ENCODE measurements around the gene ERP29.

ERP29 gene

GRCh38 chr12:112012775-112013600 lies at the start of gene ERP29, which contains the start of gene TMEM116:
ERP29 (plus strand) TSS chr12:112013426; CDS start chr12:112013466, 40 bp downstream.
TMEM116 (minus strand) TSS chr12:112013165; CDS start chr12:112005270, 7,895 bp downstream.
- peak; percentile 59 for TF ChIP-seq CTCF (IDR thresholded peaks at IDR 0.05; ENCODE audit: control insufficient read depth, insufficient read depth, low read depth, low read length, missing control alignments)
- H3K4me3 ChIP-seq (ENCODE audit: control insufficient read depth, low read depth, low read length) = peak within 1 kb of the TSS; percentile 96
- peak; percentile 92 for DNase-seq (ENCODE audit: low read depth)

GRCh38 chr12:111964935-111965334 lies 48.3 kb upstream of the ERP29 start:
- no peak for DNase-seq (ENCODE audit: low read depth)
- no peak overlapping the region for H3K4me3 ChIP-seq (ENCODE audit: control insufficient read depth, low read depth, low read length)
- no peak for TF ChIP-seq CTCF (IDR thresholded peaks at IDR 0.05; ENCODE audit: control insufficient read depth, insufficient read depth, low read depth, low read length, missing control alignments)

- DNase-seq (ENCODE audit: low read depth) = no peak
- no peak for TF ChIP-seq CTCF (IDR thresholded peaks at IDR 0.05; ENCODE audit: control insufficient read depth, insufficient read depth, low read depth, low read length, missing control alignments)
- H3K4me3 ChIP-seq (ENCODE audit: control insufficient read depth, low read depth, low read length) = no peak overlapping the region
Observed at GRCh38 chr12:111971800-111972199, 41.4 kb upstream of the ERP29 start.

- DNase-seq (ENCODE audit: low read depth) = no peak
- TF ChIP-seq CTCF (IDR thresholded peaks at IDR 0.05; ENCODE audit: control insufficient read depth, insufficient read depth, low read depth, low read length, missing control alignments) = no peak
- H3K4me3 ChIP-seq (ENCODE audit: control insufficient read depth, low read depth, low read length) = no peak overlapping the region
Observed at GRCh38 chr12:111975161-111975931, 37.9 kb upstream of the ERP29 start.

- TF ChIP-seq CTCF (IDR thresholded peaks at IDR 0.05; ENCODE audit: control insufficient read depth, insufficient read depth, low read depth, low read length, missing control alignments) = no peak
- H3K4me3 ChIP-seq (ENCODE audit: control insufficient read depth, low read depth, low read length) = no peak overlapping the region
- no peak for DNase-seq (ENCODE audit: low read depth)
Observed at GRCh38 chr12:111976291-111976690, 36.9 kb upstream of the ERP29 start.

GRCh38 chr12:111976860-111977259 lies 36.4 kb upstream of the ERP29 start:
- no peak for DNase-seq (ENCODE audit: low read depth)

More at GRCh38 chr12:111976860-111977259, 36.4 kb upstream of the ERP29 start:
- TF ChIP-seq CTCF (IDR thresholded peaks at IDR 0.05; ENCODE audit: control insufficient read depth, insufficient read depth, low read depth, low read length, missing control alignments) = no peak
- H3K4me3 ChIP-seq (ENCODE audit: control insufficient read depth, low read depth, low read length) = no peak overlapping the region

All from AG09309 (cell line).